ENCODE data around the gene SLITRK5. TPM values are rescaled to one million over a fixed set of nuclear protein-coding genes. Genes with fewer than 3 reads are reported as not detected.

Gene SLITRK5
- total RNA-seq, 1 donor from 2014 or later, result 0.02 TPM

DNA sequence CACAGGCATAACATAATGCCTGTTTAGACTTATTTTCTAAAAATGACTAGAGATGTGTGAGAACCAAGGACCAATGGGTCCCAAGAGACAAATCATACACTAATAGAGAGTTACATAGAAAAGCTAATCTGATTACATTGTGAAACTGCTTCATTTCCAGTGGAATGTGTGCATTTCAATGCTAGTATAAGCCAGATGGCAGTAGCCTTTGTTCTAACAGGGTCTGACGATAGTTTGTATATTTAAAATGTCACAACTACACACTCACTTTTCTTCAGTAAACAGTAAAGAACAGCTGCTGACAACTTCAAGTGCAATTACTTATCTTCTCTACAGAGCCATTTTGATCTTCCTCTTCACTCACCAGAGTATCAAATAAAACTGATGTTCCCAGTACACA lies 4.3 kb upstream of the SLITRK5 start:
- Mint-ChIP-seq H3K36me3 (ENCODE audit: low read depth) (no peaks in the 10 kb centered on the region), H3K4me3 (ENCODE audit: unreplicated experiment) (no peak overlapping the region), H3K27me3 (ENCODE audit: low read depth) (peaks cover 4% of the 10 kb centered on the region), H3K9me3 (ENCODE audit: low read depth) (no peaks in the 10 kb centered on the region), H3K4me1 (ENCODE audit: low read depth) (peaks cover 10% of the 10 kb centered on the region), H3K27ac (ENCODE audit: unreplicated experiment) (no peak overlapping the region)
- TF ChIP-seq, protein P1, sequence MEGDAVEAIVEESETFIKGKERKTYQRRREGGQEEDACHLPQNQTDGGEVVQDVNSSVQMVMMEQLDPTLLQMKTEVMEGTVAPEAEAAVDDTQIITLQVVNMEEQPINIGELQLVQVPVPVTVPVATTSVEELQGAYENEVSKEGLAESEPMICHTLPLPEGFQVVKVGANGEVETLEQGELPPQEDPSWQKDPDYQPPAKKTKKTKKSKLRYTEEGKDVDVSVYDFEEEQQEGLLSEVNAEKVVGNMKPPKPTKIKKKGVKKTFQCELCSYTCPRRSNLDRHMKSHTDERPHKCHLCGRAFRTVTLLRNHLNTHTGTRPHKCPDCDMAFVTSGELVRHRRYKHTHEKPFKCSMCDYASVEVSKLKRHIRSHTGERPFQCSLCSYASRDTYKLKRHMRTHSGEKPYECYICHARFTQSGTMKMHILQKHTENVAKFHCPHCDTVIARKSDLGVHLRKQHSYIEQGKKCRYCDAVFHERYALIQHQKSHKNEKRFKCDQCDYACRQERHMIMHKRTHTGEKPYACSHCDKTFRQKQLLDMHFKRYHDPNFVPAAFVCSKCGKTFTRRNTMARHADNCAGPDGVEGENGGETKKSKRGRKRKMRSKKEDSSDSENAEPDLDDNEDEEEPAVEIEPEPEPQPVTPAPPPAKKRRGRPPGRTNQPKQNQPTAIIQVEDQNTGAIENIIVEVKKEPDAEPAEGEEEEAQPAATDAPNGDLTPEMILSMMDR (IDR thresholded peaks at IDR 0.05), result no peak
- no peak for DNase-seq (ENCODE audit: low spot score)

DNA sequence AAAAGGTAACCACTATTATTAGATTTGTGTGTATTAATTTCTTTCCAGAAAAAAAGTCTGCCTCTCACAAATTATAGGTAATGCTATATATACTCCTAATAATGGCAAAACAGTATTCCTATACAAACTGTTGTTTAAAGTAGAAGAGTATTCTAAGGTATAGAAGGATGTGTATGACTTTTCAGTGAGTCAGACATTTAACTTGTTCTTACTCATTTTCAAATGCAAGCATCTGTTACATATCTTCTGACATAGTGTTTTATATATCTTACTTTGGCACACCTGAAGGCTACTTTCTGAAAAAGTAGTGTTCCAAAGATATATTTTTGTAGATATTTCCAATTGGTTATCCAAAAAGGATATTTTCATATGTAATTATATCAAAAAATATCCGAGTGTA lies 3.5 kb upstream of the SLITRK5 start:
- Mint-ChIP-seq H3K4me3 (ENCODE audit: unreplicated experiment) (no peak overlapping the region), H3K27me3 (ENCODE audit: low read depth) (peaks cover 6% of the 10 kb centered on the region), H3K4me1 (ENCODE audit: low read depth) (peaks cover 12% of the 10 kb centered on the region), H3K9me3 (ENCODE audit: low read depth) (no peaks in the 10 kb centered on the region), H3K27ac (ENCODE audit: unreplicated experiment) (no peak overlapping the region), H3K36me3 (ENCODE audit: low read depth) (no peaks in the 10 kb centered on the region)
- DNase-seq (ENCODE audit: low spot score), result no peak
- TF ChIP-seq, protein P1 (IDR thresholded peaks at IDR 0.05), result no peak

DNA sequence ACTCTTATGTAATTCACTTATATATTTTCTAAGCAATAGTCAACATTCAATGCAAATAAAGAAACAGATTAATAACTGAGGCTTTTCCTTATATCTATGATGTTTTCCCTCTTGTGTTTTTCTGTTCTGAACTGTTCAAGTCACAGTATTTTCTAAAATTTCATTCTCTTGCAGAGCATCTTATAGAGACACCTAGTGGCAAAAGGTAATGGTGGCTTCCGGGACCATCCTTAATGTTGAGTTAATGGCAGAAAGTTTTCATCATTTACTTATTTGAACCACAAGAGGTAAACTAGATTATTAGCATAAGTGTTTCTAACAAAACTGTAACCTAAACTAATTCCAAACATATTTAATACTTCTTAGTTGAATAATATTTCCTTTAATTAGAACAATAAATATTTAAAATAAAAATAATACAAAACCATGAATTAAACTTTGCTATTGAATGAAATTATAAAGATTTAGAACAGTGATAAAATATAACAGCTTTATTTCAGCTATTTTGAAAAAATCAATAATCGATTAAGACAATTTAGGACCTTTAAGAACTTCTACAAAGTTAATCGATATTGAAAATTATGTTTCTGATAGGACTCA lies 1.7 kb upstream of the SLITRK5 start:
- no peak overlapping the region for H3K27ac Mint-ChIP-seq (ENCODE audit: unreplicated experiment)
- no peak for DNase-seq (ENCODE audit: low spot score)
- TF ChIP-seq, protein P1 (IDR thresholded peaks at IDR 0.05), result peak; percentile 81
- H3K9me3 Mint-ChIP-seq (ENCODE audit: low read depth), result no peaks in the 10 kb centered on the region
- peaks cover 23% of the 10 kb centered on the region for H3K27me3 Mint-ChIP-seq (ENCODE audit: low read depth)
- no peak overlapping the region for H3K4me3 Mint-ChIP-seq (ENCODE audit: unreplicated experiment)
- no peaks in the 10 kb centered on the region for H3K36me3 Mint-ChIP-seq (ENCODE audit: low read depth)
- peaks cover 30% of the 10 kb centered on the region for H3K4me1 Mint-ChIP-seq (ENCODE audit: low read depth)

DNA sequence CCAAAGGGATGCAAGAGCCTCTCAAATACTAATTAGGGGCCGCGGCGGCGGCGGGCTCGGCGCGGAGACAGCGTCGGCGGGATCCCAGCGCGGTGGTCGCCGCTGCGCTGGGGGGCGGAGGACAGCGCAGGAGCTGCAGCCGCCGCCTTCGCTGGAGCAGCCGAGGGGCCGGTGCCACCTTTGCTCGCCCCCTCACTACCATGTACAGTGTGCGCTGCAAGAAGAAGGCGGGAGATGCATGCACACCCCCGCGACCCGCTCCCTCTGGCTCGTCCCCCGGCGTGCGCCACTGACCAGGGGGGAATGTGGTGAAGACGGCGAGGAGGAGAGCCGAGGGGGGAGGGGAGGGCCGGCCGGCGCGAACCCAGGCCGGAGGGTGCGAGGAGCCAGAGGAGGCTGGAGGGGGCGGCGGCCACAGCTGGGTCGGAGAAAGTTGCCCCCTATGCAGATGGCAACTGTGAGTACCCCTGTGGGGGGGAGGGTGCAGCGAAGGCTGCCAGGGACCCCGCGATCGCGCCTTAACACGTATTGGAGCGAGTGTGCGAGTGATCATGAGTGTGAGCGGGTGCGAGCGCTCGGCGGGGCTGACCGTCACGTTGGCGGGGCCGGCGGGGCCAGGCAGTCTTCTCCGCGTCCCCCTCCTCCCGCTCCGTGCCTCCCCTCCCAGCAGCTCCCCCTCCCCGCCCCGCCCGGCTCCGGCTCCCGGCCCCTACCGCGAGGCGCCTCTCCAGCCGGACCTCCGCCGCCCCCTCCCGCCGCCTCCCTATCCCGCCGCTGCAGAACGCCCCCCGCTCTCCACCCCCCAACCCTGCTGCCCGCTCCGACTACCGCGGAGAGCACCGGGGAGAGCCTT lies 808 bp downstream of the SLITRK5 start:
- peaks cover 2% of the 10 kb centered on the region for H3K36me3 Mint-ChIP-seq (ENCODE audit: low read depth)
- peak overlapping the region; percentile 79 for H3K4me3 Mint-ChIP-seq (ENCODE audit: unreplicated experiment)
- no peak for DNase-seq (ENCODE audit: low spot score)
- TF ChIP-seq, protein P1 (IDR thresholded peaks at IDR 0.05), result no peak
- H3K4me1 Mint-ChIP-seq (ENCODE audit: low read depth), result peaks cover 33% of the 10 kb centered on the region
- no peak overlapping the region for H3K27ac Mint-ChIP-seq (ENCODE audit: unreplicated experiment)
- peaks cover 41% of the 10 kb centered on the region for H3K27me3 Mint-ChIP-seq (ENCODE audit: low read depth)
- no peaks in the 10 kb centered on the region for H3K9me3 Mint-ChIP-seq (ENCODE audit: low read depth)

DNA sequence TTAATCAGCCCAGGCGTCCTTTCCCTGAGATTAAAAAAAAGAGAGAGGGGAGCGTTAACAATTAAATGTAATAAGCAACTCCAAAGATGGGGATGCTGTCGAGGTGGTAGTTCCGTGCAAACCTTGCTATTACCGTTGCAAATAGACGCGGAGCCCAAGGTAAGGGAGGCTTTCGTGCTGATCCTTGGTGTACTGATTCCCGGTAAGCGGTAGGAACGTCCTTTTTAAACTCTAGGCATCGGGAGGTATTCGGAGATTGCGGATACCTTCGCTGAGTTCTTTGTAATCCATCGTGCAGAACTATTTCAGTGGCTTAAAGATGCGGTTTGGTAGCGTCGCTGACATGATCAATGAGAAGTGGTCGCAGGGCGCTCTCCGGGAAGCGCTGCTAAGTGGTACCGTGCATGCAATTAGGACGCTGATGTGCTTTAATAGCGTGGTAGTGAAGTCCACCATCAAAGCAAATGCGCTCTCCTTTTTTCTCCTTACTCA lies 3.1 kb downstream of the SLITRK5 start:
- Mint-ChIP-seq H3K4me1 (ENCODE audit: low read depth) (peaks cover 45% of the 10 kb centered on the region), H3K9me3 (ENCODE audit: low read depth) (no peaks in the 10 kb centered on the region), H3K4me3 (ENCODE audit: unreplicated experiment) (no peak overlapping the region), H3K27me3 (ENCODE audit: low read depth) (peaks cover 52% of the 10 kb centered on the region), H3K27ac (ENCODE audit: unreplicated experiment) (no peak overlapping the region), H3K36me3 (ENCODE audit: low read depth) (peaks cover 2% of the 10 kb centered on the region)
- TF ChIP-seq, protein P1 (IDR thresholded peaks at IDR 0.05), result no peak
- DNase-seq (ENCODE audit: low spot score), result no peak

Measured in chondrocyte (in vitro differentiated cells).